HG03039 (cell line): ENCODE measurements around the gene LAGE3.

Experiments
- ATAC-seq: cut with Tn5 transposase; IDR thresholded peaks from one replicate; pipeline ENCODE4 v1.9.1; 2021; ENCODE audit warnings: mild to moderate bottlenecking, moderate library complexity; ENCODE audit not compliant: unreplicated experiment

The LAGE3 gene

GRCh38 chrX:154436983-154437752, 41.9 kb downstream of the LAGE3 start, which contains the start of gene GDI1:
TSS of gene GDI1 (plus strand) at chrX:154437154. CDS start at chrX:154437255, 101 bp downstream.
- peak; percentile 40 for ATAC-seq

GRCh38 chrX:154436374-154436982, 42.6 kb downstream of the LAGE3 start:
- peak; percentile 42 for ATAC-seq

- no peak for ATAC-seq
Measured at GRCh38 chrX:154435171-154435733, 43.8 kb downstream of the LAGE3 start.

- ATAC-seq: no peak
Measured at GRCh38 chrX:154434394-154435168, 44.5 kb downstream of the LAGE3 start.

- no peak for ATAC-seq
Measured at GRCh38 chrX:154433605-154434004, 45.5 kb downstream of the LAGE3 start.

- no peak for ATAC-seq
Measured at GRCh38 chrX:154432210-154432609, 46.9 kb downstream of the LAGE3 start.

- no peak for ATAC-seq
Measured at GRCh38 chrX:154431341-154431740, 47.7 kb downstream of the LAGE3 start.

GRCh38 chrX:154430916-154431315, 48.2 kb downstream of the LAGE3 start:
- ATAC-seq: no peak

- no peak for ATAC-seq
Measured at GRCh38 chrX:154430479-154430878, 48.6 kb downstream of the LAGE3 start.

GRCh38 chrX:154429711-154430110, 49.4 kb downstream of the LAGE3 start:
- no peak for ATAC-seq

GRCh38 chrX:154428176-154429171, 50.6 kb downstream of the LAGE3 start, which contains the start of gene ATP6AP1:
TSS of gene ATP6AP1 (plus strand) at chrX:154428677. CDS start at chrX:154428693, 16 bp downstream.
- ATAC-seq: peak; percentile 95
